NCI-H187 treated with DMSO at 0.1 percent for 48 hours (cell line): ENCODE measurements around the gene MIDN.
"Not testable (repeated sequence)": the region's sequence is repeated elsewhere in the genome, so short reads cannot be mapped to it uniquely, and the experiment has no call there.

Experiments
- DNase-seq: peaks from one replicate; lab custom pipeline; 2025; lab: John Stamatoyannopoulos, UW

Gene MIDN

DNA sequence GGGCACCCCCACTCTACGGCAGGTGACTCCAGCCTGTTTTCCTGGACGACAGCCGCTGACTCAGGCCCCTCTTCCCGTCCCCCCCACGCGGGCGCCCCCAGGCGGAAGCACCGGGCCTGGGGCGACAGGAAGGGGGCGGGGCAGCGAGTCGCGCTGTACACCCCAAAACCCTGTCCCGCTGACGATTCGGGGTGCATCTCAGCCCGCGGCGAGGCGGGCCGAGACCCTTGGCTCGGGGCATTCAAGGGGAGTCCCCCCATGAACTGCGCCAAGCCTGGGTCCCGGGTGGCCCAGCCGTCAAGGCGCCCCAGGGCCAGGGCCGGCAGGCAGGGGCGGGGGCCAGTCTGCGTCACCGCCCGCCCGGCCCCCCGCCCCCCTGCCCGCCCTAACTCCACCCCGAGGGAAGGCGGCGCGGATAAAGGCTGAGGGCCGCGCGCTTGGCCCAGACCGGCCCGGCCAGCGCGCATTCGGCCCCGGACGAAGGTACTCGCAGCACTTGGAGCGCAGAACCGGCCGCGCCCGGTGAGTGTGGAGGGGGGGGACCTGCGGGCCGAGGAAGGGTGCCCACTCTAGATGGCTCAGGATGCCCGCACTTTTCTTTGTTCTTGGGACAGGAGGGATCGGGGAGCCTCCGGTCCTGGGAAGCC, at the start of gene MIDN:
MIDN (plus strand) TSS at position 445 of the 647 bp plus-strand sequence. CDS start 1,714 bp downstream, outside the sequence.
- DNase-seq = no peak

DNA sequence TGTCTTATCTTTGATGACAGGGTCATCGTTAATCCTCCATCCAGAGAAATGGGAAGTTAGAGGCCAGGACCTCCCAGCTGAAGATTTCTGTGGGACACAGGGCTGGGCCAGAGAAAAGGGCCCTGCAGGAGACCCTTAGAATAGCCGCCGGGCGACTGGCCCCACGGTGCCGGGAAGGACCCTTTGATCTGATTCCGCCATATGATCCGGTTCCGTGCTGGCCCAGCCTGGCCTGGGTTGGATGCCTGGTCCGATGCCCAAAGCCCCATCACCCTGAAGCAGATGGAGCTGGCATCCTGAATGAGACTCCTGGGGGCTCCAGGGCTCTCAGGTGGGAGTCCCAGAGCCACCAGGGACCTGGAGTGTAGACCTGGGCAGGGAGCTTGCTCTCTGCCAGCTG, 48.9 kb upstream of the MIDN start:
- no peak for DNase-seq

DNA sequence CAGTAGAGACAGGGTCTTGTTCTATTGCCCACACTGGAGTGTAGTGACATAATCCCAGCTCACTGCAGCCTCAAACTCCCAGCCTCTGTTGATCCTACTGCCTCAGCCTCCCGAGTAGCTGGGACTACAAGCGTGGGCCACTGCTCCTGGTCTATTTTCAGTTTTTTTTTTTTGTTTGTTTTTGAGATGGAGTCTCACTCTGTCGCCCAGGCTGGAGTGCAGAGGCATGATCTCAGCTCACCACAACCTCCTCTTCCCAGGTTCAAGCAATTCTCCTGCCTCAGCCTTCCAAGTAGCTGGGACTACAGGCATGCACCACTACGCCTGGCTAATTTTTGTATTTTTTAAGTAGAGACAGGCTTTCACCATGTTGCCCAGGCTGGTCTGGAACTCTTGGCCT, 47.8 kb upstream of the MIDN start:
- DNase-seq = not testable (repeated sequence)

DNA sequence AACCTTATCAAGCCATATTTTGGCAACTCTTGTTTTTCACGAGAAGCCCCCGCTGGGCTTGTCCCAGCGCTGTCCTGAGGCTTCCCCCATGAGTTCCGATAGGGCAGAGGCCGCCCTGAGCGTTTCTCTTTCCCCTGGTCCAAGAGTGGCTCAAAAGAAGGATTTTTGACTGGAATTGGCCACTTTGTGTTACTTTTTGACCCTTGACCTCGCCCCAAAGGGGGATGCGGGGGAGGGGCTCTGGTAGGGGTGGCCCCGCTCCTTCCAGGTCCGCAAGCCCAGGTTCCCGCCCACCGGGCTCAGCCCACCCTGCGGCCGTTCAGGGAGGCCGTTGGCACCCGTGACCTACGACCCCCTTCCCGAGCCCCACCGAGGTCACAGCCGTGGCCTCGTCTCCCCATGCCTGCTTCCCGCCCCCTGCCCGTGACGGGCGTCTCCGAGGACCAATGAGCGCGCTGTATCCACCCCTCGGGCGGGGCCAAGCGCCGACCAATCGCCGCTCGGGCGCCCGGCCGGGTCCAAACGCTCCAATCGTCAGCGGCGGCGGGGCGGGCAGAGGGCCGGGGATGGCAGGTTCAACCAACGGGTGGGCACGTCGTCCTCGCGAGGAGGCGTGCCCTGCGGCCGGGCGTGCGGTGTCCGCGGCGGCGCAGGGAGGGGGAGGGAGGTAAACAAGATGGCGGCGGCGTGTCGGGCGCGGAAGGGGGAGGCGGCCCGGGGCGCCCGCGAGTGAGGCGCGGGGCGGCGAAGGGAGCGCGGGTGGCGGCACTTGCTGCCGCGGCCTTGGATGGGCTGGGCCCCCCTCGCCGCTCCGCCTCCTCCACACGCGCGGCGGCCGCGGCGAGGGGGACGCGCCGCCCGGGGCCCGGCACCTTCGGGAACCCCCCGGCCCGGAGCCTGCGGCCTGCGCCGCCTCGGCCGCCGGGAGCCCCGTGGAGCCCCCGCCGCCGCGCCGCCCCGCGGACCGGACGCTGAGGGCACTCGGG, 43.0 kb upstream of the MIDN start, which contains the start of gene STK11:
STK11 (plus strand) TSS at position 665 of the 986 bp plus-strand sequence. CDS start 1,136 bp downstream, outside the sequence.
- peak; percentile 78 for DNase-seq

DNA sequence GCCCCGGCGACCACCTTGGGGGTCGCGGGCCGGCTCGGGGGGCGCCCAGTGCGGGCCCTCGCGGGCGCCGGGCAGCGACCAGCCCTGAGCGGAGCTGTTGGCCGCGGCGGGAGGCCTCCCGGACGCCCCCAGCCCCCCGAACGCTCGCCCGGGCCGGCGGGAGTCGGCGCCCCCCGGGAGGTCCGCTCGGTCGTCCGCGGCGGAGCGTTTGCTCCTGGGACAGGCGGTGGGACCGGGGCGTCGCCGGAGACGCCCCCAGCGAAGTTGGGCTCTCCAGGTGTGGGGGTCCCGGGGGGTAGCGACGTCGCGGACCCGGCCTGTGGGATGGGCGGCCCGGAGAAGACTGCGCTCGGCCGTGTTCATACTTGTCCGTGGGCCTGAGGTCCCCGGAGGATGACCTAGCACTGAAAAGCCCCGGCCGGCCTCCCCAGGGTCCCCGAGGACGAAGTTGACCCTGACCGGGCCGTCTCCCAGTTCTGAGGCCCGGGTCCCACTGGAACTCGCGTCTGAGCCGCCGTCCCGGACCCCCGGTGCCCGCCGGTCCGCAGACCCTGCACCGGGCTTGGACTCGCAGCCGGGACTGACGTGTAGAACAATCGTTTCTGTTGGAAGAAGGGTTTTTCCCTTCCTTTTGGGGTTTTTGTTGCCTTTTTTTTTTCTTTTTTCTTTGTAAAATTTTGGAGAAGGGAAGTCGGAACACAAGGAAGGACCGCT, 42.1 kb upstream of the MIDN start:
- DNase-seq = no peak

DNA sequence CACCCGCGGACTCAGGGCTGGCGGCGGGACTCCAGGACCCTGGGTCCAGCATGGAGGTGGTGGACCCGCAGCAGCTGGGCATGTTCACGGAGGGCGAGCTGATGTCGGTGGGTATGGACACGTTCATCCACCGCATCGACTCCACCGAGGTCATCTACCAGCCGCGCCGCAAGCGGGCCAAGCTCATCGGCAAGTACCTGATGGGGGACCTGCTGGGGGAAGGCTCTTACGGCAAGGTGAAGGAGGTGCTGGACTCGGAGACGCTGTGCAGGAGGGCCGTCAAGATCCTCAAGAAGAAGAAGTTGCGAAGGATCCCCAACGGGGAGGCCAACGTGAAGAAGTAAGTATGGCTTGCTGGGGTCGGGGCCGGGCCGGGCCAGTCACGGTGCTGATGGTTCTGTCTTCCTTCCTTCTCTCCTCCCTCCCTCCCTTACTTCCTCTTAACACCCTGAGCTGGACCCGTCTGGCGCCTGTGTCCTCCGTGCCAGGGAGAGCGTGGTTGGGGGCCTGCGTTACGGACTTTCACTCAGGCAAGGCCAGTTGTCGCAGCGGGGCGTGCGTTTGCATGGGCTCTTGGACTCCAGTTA, 41.4 kb upstream of the MIDN start:
- no peak for DNase-seq

DNA sequence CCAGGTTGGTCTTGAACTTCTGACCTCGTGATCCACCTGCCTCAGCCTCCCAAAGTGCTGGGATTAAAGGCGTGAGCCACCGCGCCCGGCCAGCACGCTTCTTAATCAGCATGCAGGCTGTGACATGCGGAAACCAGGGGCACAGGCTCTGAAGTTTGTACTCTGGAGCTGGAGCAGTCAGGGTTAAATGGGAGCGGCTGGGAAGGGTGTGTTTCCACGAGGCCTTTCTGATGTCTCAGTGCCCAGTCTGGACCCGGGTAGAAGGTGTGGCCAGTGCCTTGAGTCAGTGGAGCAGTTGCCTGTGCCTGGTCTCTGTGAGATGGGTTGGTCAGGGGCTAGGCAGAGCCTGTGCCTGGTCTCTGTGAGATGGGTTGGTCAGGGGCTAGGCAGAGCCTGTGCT, 39.6 kb upstream of the MIDN start:
- not testable (repeated sequence) for DNase-seq

DNA sequence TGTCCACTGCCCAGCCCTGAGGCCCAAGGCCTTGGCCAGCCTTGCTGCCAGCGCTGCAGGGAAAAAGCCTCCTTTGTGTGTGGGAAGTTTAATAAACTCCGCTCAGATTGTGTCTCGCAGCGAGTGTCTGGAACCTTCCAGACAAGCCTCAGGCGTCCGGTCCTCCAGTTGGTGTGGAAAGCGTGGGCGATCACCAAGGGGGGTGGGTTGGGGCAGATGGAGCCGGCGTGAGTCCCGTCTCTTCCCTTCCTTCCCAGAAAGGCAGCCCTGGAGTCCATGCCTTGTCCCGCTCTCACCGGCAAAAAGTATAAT, 38.2 kb upstream of the MIDN start:
- no peak for DNase-seq

DNA sequence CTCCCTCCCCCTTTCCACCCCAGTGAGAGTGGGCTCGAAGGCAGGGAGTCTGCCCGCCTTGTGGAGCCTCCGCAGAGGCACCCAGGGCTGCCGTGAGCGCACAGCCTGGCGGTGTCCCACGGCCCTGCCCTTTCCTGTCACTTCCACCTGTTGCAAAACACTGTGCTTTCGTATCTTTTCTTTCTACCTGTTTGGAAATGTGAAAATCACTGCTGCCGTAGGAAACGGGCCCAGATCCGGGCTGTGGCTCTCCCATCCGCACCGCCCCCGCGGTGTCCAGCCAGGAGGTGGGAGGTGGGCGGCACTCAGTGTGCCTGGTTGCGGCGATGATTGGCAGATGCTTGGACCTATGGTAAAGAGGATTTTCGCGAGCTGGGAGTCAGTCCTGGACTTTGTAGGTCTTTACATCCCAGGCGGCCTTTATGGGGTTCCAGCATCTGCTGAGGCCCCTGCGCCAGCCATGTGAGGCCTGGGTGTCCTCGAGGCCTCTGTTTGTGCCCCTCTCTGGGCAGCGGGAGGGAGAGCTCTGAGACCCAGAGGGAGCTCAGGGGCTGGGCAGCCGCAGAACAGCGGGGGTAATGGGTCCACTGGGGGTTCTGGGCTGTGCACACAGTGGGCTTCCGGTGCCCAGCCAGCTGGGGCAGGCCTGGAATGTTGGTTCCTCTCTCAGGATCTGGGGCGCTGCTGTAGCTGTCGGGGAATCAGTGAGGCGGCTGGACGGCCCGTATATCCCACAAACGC, 36.7 kb upstream of the MIDN start:
- no peak for DNase-seq

DNA sequence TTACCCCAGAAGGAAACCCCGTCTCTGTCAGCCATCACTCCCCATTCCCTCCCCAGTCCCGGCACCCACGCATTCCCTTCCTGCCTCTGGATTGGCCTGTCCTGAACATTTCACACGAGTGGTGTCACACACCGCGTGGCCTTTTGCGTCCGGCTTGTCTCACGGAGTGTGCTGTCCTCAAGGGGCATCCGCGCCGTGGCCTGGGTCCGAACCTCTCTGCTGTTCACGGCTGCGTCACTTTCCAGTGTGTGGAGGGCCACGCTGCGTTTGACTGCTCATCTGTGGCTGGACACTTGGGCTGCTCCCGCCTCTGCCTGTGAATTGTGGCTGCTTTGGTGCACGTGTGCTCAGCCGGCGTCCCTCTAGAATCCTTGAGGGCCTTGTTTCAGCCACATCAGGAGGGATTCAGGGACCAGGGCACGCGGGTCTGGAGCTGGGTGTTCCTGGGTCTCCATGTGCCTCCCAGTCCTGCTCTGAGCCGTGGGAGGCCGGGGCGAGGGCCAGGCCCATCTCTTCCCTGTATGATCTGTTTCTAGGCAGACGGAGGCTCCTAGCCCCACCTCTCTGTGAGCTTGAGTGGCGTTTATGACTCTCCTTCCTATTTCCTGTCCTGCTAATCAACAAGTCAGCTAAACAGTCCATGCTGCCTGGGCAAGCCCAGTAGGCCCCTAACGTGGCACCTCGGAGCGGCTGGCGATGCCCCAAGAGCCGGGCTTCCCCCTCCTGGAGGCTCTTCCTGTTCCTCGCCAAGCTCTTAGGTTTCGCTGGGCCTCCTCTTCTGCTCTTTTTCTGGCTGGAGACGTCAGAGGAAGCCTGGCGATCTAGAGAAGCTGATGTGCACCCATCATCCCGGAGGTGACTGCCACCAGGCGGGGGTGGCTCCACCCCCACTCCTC, 34.7 kb upstream of the MIDN start:
- DNase-seq = no peak

DNA sequence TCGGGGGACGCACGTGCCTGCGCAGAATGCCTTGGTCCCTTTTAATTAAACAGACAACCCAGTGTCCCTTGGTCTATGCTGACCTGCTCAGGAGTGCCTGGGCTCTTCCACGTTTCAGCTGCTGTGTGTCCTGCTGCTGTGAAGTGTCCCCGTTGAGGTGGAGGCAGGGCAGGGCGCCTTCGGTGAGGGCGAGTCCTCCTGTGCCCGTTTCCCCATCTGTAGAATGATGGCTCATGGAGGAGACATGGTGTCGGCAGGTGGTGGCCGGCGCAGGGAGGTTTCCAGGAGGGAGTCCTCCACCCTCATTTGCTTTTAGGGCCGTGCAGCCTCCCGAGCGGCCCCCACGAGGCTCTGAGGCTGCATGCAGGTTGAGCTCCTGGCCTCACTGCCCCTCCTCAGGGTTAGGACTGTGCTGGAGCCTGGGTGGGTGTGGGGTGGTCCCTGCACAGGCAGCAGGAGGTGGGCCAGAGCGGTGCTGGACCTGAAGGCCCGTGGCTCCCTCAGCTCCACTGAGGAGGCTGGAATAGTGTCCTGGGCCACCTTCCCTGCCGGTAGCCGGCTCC, 34.0 kb upstream of the MIDN start:
- no peak for DNase-seq

DNA sequence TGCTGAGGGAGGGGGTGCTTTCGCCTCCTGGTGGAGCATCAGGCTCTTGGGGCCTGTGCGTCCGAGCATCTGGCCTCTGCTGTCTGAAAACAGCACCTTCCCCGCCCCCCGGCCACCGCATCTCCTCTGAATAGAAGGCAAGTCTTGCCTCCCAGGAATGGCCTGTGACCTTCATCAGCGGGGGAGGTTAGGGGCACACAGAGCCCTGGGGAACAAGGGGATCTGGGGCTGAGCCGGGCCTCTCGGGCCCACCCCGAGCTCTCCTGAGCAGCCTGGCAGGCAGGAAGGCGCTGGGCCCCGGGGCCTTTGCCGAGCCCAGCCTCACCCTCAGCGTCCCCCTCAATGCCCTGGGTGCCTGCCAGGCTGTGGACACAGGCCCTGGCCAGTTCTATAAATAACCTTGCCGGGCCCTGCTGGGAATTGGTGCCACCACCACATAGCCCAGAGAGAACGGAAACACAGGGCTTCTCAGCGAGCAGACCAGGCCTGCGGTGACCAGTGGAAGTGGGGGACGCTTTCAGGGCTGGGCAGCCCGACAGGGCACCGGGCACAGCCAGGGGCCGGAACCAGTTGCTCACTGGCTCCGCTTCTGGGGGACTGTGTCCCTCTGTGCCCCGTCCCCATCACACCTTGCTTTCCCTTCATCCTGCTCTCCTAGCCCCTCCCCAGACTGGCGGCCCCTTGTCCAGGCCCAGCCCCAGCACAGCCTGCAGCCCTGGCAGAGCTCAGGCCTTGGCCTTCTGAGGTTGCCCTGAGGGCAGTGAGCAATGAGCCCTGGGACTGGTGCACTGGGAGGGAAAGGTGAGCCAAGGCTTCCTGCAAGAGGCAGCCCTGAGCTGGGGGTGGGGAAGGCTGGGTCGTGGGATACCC, 33.3 kb upstream of the MIDN start:
- no peak for DNase-seq

DNA sequence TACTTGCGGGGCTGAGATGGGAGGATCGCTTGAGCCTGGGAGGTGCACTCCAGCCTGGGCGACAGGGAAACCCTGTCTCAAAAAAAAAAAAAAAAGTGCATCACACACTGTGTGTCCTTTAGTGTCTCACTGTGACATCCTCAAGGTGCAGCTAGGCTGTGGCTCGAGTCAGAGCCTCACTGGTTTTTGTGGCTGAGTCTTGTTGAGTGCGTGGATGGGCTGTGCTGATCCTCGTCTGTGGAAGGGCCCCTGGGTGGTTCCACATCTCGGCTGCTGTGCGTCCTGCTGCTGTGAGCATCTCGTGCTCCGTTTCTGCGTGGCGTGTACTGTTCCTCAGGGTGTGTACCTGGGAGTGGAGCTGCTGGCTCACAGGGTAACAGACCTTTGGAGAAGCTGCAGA, 31.6 kb upstream of the MIDN start:
- no peak for DNase-seq

DNA sequence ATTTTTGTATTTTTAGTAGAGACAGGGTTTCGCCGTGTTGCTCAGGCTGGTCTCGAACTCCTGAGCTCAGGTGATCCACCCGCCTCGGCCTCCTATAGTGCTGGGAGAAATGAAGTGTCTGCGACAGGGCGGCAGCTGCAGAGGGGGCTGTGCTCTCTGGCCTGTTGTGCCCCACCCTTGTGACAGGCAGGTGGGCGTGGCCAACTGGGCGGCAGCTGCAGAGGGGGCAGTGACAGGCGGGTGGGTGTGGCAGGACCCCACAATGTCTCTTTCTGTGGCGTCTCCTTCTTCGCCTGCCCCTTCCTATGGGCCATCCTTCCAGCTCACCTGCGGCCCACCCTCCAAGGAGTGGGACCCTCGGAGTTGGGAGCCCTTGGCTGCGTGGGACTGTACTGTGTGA, 31.0 kb upstream of the MIDN start:
- DNase-seq = no peak

DNA sequence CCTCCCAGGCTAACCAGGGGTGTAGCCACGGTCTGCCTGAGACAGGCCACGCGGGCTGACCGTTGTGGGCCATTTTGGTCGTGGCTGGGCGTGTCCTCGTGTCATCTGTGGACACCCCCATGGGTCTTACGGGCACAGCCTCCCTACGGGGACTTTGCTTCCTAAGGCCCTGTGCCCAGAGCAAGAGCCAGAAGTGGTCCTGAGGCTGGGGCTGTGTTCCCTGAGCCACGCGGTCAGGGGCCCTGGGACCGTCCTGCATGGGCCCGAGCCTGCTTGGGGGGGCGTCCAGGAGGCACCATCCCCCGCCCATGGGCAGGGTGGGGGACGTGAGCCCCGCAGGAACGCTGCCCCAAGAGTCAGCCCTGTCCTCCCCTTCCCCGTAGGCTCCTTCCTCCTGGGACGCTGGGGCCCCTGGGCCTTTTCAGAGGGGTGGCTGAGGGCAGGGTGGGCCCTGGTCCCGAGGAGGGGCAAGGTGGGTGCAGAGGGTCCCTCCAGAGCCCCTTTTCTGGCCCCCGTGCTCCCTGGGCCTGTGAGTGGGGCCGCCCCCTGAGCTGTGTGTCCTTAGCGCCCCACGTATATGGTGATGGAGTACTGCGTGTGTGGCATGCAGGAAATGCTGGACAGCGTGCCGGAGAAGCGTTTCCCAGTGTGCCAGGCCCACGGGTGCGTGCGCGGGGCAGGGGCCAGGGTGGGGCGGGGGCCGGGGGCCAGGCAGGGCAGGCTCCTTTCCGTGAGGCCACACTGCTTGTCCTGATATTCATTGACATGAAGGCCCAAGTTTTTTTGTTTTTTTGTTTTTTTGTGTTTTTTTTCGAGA, 29.4 kb upstream of the MIDN start:
- no peak for DNase-seq

DNA sequence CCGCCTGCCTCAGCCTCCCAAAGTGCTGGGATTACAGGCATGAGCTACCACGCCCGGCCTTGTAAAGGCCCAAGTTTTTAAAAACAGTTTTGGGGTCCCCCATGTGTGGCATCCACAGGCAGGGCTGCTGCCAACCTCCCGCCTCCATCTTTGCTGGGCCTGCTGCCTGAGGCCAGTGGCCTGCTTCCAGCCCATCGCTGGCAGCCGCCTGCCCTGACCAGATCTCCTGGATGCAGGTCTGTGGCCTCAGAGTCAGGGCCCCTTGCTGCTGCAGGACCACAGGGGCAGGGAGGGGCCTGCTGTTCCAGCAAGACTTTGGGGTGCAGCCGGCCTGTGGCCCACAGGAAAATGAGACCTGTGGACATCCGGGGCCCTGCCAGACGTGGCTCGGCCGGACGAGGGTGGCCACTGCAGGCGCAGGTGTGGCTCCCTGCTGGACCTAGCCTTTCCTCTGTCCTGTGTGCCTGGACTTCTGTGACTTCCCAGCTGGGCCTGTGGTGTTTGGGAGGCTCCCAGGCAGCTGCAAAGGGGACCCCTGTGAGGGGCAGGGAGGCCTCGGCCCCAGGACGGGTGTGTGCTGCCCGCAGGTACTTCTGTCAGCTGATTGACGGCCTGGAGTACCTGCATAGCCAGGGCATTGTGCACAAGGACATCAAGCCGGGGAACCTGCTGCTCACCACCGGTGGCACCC, 28.5 kb upstream of the MIDN start:
- no peak for DNase-seq

DNA sequence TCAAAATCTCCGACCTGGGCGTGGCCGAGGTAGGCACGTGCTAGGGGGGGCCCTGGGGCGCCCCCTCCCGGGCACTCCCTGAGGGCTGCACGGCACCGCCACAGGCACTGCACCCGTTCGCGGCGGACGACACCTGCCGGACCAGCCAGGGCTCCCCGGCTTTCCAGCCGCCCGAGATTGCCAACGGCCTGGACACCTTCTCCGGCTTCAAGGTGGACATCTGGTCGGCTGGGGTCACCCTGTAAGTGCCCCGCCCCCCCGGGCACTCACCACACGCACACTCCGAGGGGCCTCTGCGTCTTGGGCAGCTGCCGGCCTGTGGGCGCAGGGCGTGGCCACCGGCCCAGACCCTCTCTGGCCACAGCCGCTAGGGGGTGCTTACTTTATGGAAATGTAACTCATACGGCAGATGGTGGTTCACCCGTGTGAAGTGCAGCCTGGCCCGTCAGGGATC, 27.9 kb upstream of the MIDN start:
- no peak for DNase-seq
